DOHH2 (cell line): Measurements from ENCODE around the gene CCR5.

Experiments used
- CTCF ChIP-seq: fragments of 200-600 bp; sonication (generic); IDR thresholded peaks from one replicate; pipeline ENCODE4 v1.5.1; 2014; ENCODE audit warnings: antibody characterized with exemption, mild to moderate bottlenecking, low read depth, low read length; ENCODE audit not compliant: poor library complexity, severe bottlenecking
- EZH2phosphoT487 ChIP-seq: fragments of 200-600 bp; sonication (generic); IDR thresholded peaks from 2 replicates; pipeline ENCODE4 v1.6.1; 2017; ENCODE audit warnings: borderline replicate concordance, mild to moderate bottlenecking, antibody characterized with exemption, low read length, moderate library complexity, mixed read lengths

- no peak for TF ChIP-seq CTCF
- no peak for TF ChIP-seq EZH2phosphoT487
Observed at GRCh38 chr3:46356276-46356675, 14.5 kb upstream of the CCR5 start.
